Neural crest cell (in vitro differentiated cells): ENCODE results near the gene ACACB. TPM values are rescaled to one million over a fixed set of nuclear protein-coding genes. Genes with fewer than 3 reads are reported as not detected.
A peak's percentile ranks its signal among the peaks of the same experiment; 100 is the strongest.

Source experiments
- DNase-seq: peaks from one replicate; pipeline ENCODE4 v3.0.0; 2021; ENCODE audit warnings: low read depth, mixed read lengths, low spot score
- H3K27ac Mint-ChIP-seq: one replicate; pipeline ENCODE4 v1.8.0; 2021; ENCODE audit warnings: mild to moderate bottlenecking, mixed read lengths; ENCODE audit not compliant: unreplicated experiment
- H3K27me3 Mint-ChIP-seq: 2 replicates; pipeline ENCODE4 v1.8.0; 2021; ENCODE audit warnings: low read depth, mild to moderate bottlenecking, mixed read lengths
- H3K36me3 Mint-ChIP-seq: 2 replicates; pipeline ENCODE4 v1.8.0; 2021; ENCODE audit warnings: low read depth, mild to moderate bottlenecking, mixed read lengths
- H3K4me1 Mint-ChIP-seq: 2 replicates; pipeline ENCODE4 v1.8.0; 2021; ENCODE audit warnings: mixed read lengths
- H3K4me3 Mint-ChIP-seq: one replicate; pipeline ENCODE4 v1.8.0; 2021; ENCODE audit warnings: mild to moderate bottlenecking, mixed read lengths
- H3K9me3 Mint-ChIP-seq: 2 replicates; pipeline ENCODE4 v1.8.0; 2021; ENCODE audit warnings: mixed read lengths
- total RNA-seq: library from RNA; stranded (reverse); gene quantifications from 2 replicates; pipeline ENCODE4 v1.2.1, GENCODE V29; 2021
- TF ChIP-seq, protein P1 (sequence below): fragments of 200-600 bp; sonication (generic); conservative IDR thresholded peaks from 2 replicates; pipeline ENCODE4 v1.5.0; 2021; ENCODE audit warnings: antibody characterized with exemption, mild to moderate bottlenecking

ACACB gene
- total RNA-seq, 1 donor from 2014 or later, result 15.9 TPM

DNA sequence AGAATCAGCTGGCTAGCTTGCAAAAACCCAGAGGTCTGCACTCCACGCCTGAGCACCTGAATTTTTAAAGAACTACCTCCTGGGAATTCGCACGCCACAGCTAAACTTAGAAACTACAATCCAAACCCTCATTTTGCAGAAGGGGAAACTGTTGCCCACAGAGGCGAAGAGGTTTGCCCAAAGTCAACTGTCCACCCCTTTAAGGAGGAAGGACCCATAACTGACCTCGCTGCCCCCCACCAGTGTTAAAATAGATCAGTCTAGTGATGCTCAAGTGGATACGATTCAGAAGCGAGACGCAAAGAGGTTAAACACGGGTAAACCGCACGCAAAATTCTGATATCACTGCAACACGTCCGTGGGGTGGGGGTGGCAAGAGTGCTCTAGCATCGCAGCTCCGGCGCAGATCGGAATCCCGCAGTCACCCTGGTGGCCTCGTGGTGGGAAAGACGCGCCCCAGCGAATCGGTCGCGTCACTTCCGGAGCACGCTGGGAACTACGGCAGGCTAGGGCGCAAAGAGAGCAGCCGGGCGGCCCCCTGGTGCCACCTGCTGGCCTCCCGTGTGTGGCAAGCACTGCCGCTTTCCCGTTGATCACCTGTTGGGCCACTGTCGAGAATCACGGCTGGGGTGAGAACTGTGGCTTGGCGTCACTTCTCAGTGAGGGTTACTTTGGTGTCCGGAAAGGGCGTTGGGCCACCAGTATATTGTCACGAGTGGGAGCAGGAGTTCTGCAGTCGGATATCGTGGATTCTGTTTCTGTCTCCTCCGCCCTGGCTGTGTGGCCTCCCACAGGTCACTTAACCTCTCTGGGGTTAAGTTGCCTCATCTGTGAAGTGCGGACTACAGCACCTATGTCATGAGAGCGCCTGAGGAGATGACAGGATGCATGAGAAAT, 23.1 kb upstream of the ACACB start, which contains the start of gene ALKBH2:
ALKBH2 (minus strand) TSS at position 451 of the 897 bp plus-strand sequence. CDS start 686 bp downstream, outside the sequence.
- H3K36me3 Mint-ChIP-seq, result peaks cover 6% of the 10 kb centered on the region
- H3K9me3 Mint-ChIP-seq, result no peaks in the 10 kb centered on the region
- H3K27ac Mint-ChIP-seq, result peak within 1 kb of the TSS; percentile 75
- TF ChIP-seq, protein P1, sequence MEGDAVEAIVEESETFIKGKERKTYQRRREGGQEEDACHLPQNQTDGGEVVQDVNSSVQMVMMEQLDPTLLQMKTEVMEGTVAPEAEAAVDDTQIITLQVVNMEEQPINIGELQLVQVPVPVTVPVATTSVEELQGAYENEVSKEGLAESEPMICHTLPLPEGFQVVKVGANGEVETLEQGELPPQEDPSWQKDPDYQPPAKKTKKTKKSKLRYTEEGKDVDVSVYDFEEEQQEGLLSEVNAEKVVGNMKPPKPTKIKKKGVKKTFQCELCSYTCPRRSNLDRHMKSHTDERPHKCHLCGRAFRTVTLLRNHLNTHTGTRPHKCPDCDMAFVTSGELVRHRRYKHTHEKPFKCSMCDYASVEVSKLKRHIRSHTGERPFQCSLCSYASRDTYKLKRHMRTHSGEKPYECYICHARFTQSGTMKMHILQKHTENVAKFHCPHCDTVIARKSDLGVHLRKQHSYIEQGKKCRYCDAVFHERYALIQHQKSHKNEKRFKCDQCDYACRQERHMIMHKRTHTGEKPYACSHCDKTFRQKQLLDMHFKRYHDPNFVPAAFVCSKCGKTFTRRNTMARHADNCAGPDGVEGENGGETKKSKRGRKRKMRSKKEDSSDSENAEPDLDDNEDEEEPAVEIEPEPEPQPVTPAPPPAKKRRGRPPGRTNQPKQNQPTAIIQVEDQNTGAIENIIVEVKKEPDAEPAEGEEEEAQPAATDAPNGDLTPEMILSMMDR, result peak; percentile 98
- peaks cover 37% of the 10 kb centered on the region for H3K4me1 Mint-ChIP-seq
- DNase-seq, result peak; percentile 88
- H3K27me3 Mint-ChIP-seq, result no peaks in the 10 kb centered on the region
- H3K4me3 Mint-ChIP-seq, result peak within 1 kb of the TSS; percentile 84

DNA sequence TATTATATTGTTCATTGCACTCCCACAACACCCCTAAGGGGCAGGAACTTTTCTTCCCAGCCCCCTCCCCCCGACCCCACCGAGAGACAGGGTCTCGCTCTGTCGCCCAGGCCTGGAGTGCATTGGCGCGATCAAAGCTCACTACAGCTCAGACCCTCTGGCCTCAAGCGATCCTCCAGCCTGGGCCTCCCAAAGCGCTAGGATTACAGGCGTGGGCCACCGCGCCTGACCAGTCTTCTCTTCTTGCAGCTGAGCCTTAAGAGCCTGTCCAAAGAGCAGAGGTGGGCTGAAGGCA, 19.3 kb upstream of the ACACB start:
- H3K27ac Mint-ChIP-seq, result peak overlapping the region; percentile 92
- H3K27me3 Mint-ChIP-seq, result no peaks in the 10 kb centered on the region
- H3K9me3 Mint-ChIP-seq, result no peaks in the 10 kb centered on the region
- peak overlapping the region; percentile 95 for H3K4me3 Mint-ChIP-seq
- peaks cover 24% of the 10 kb centered on the region for H3K36me3 Mint-ChIP-seq
- peaks cover 46% of the 10 kb centered on the region for H3K4me1 Mint-ChIP-seq
- TF ChIP-seq, protein P1, result no peak
- DNase-seq, result no peak

DNA sequence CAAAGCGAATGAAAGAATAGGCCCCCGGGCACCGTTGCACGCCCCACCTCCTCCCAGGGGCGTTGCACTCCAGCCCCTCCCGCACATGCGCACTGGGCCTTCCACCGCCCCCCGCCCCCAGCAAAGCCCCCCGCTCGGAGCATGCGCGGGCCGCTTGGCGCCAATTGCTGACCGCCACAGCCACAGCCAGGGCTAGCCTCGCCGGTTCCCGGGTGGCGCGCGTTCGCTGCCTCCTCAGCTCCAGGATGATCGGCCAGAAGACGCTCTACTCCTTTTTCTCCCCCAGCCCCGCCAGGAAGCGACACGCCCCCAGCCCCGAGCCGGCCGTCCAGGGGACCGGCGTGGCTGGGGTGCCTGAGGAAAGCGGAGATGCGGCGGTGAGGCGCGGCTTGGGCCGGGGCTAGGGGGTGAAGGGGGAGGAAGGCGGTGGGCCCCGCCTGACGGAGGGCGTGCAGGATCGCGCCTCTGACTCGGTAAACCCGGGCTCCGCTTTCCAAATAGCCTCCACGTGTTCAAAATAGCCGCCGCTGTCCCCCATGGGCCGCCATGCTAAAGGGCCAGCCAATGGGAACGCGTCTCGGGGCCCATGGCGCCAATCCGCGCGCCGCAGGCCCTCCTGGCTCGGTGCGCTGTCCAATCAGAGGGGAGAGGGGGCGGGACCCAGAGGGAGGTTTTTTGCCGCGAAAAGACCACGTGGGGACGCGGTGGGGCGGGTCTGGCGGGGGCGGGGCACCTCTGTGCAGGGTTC, 18.8 kb upstream of the ACACB start, which contains the start of gene UNG:
UNG (plus strand) TSS at position 163 of the 748 bp plus-strand sequence; CDS start at position 246, 83 bp downstream.
- Mint-ChIP-seq H3K4me3 (peak within 1 kb of the TSS; percentile 95), H3K27me3 (no peaks in the 10 kb centered on the region), H3K27ac (peak within 1 kb of the TSS; percentile 92)

DNA sequence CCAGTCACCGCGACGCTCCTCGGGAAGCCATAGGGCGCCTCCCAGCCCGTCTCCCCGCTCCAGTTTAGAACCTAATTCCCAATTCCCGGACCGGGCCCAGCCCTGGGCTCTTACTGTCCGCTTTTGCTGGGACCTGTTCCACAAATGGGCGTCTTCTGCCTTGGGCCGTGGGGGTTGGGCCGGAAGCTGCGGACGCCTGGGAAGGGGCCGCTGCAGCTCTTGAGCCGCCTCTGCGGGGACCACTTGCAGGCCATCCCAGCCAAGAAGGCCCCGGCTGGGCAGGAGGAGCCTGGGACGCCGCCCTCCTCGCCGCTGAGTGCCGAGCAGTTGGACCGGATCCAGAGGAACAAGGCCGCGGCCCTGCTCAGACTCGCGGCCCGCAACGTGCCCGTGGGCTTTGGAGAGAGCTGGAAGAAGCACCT, 18.2 kb upstream of the ACACB start:
- peak overlapping the region; percentile 95 for H3K4me3 Mint-ChIP-seq
- peaks cover 18% of the 10 kb centered on the region for H3K36me3 Mint-ChIP-seq
- no peaks in the 10 kb centered on the region for H3K9me3 Mint-ChIP-seq
- H3K27me3 Mint-ChIP-seq, result no peaks in the 10 kb centered on the region
- DNase-seq, result no peak
- H3K4me1 Mint-ChIP-seq, result peaks cover 35% of the 10 kb centered on the region
- H3K27ac Mint-ChIP-seq, result peak overlapping the region; percentile 89
- TF ChIP-seq, protein P1, result no peak

More for the DNA sequence above, 18.8 kb upstream of the ACACB start, which contains the start of gene UNG:
- Mint-ChIP-seq H3K36me3 (peaks cover 19% of the 10 kb centered on the region), H3K4me1 (peaks cover 41% of the 10 kb centered on the region), H3K9me3 (no peaks in the 10 kb centered on the region)
- TF ChIP-seq, protein P1, result no peak
- peak; percentile 95 for DNase-seq

DNA sequence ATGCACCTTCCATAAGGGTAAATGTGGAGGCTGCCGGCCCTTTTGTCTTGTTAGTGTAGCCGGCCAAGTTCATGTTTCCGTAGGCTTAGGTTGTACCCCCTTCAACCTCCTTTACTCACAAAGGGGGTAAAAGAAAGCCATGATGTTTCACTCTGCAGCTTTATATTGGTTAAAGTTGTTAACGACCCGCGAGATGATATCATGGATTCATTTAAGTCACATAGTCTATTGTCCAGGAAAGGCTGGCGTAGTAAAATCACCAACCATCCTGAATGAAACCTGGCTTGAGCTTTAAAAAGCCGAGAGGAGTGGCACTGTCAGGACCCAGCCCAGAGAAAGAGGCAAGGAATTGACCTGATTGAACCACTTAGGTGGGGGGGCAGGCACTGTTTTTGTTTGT, 17.7 kb upstream of the ACACB start:
- Mint-ChIP-seq H3K4me1 (peaks cover 31% of the 10 kb centered on the region), H3K4me3 (peak overlapping the region; percentile 95), H3K36me3 (peaks cover 20% of the 10 kb centered on the region), H3K27ac (peak overlapping the region; percentile 30), H3K27me3 (no peaks in the 10 kb centered on the region), H3K9me3 (no peaks in the 10 kb centered on the region)
- DNase-seq, result no peak
- TF ChIP-seq, protein P1, result no peak
